NCI-H69 (cell line): ENCODE data around the gene ZNF689.
"Not testable (repeated sequence)": the region's sequence is repeated elsewhere in the genome, so short reads cannot be mapped to it uniquely, and the experiment has no call there.

Experiments
- DNase-seq: peaks from one replicate; lab custom pipeline; 2025; lab: John Stamatoyannopoulos, UW

ZNF689 gene

GRCh38 chr16:30600215-30600614, 10.0 kb downstream of the ZNF689 start:
- DNase-seq, result no peak

- no peak for DNase-seq
These were observed 17.3 kb downstream of the ZNF689 start for GRCh38 chr16:30592871-30593270.

- DNase-seq, result not testable (repeated sequence)
These were observed 19.3 kb downstream of the ZNF689 start for GRCh38 chr16:30590869-30591268.

GRCh38 chr16:30589582-30589981, 20.6 kb downstream of the ZNF689 start:
- DNase-seq, result not testable (repeated sequence)

- no peak for DNase-seq
These were observed 21.5 kb downstream of the ZNF689 start for GRCh38 chr16:30588651-30589050.

GRCh38 chr16:30585400-30586191, 24.6 kb downstream of the ZNF689 start, which contains the start of gene ZNF785:
Gene ZNF785, minus strand, starts transcription at chr16:30585697. Its CDS starts 86 bp downstream, at chr16:30585611.
- peak; percentile 100 for DNase-seq

GRCh38 chr16:30585022-30585399, 25.2 kb downstream of the ZNF689 start:
- DNase-seq, result peak; percentile 77

- no peak for DNase-seq
These were observed 27.4 kb downstream of the ZNF689 start for GRCh38 chr16:30582611-30583340.

GRCh38 chr16:30581457-30581856, 28.7 kb downstream of the ZNF689 start:
- peak; percentile 25 for DNase-seq

- DNase-seq, result no peak
These were observed 35.5 kb downstream of the ZNF689 start for GRCh38 chr16:30574678-30575077.

GRCh38 chr16:30571445-30572322, 38.5 kb downstream of the ZNF689 start, which contains the start of gene ZNF688:
Gene ZNF688, minus strand, starts transcription at chr16:30571714. Its CDS starts 85 bp downstream, at chr16:30571629.
- DNase-seq, result peak; percentile 99

GRCh38 chr16:30570636-30571444, 39.3 kb downstream of the ZNF689 start:
- peak; percentile 69 for DNase-seq

GRCh38 chr16:30569746-30570635, 40.2 kb downstream of the ZNF689 start:
- DNase-seq, result no peak

GRCh38 chr16:30569281-30569680, 40.9 kb downstream of the ZNF689 start:
- peak; percentile 42 for DNase-seq

- peak; percentile 72 for DNase-seq
These were observed 42.1 kb downstream of the ZNF689 start for GRCh38 chr16:30567991-30568638.

GRCh38 chr16:30567160-30567990, 42.8 kb downstream of the ZNF689 start:
- DNase-seq, result peak; percentile 38

GRCh38 chr16:30566531-30566930, 43.7 kb downstream of the ZNF689 start:
- no peak for DNase-seq

- no peak for DNase-seq
These were observed 44.2 kb downstream of the ZNF689 start for GRCh38 chr16:30565984-30566383.

- peak; percentile 25 for DNase-seq
These were observed 44.7 kb downstream of the ZNF689 start for GRCh38 chr16:30565526-30565925.
